C4-2B (cell line): ENCODE results near the gene GJD4.

Experiments
- CTCF ChIP-seq: fragments of 450-650 bp; conservative IDR thresholded peaks from 2 replicates; pipeline ENCODE4 v1.5.1; 2017; ENCODE audit warnings: mild to moderate bottlenecking
- ZFX ChIP-seq: fragments of 450-650 bp; IDR thresholded peaks from 2 replicates; pipeline ENCODE4 v1.6.1; 2017

GRCh38 chr10:35574924-35575352 lies 30.2 kb upstream of the GJD4 start:
- TF ChIP-seq CTCF (peak; percentile 25), ZFX (no peak)
